C4-2B (cell line): ENCODE data around the gene SMPD3.

Experiments
- CTCF ChIP-seq: fragments of 450-650 bp; conservative IDR thresholded peaks from 2 replicates; pipeline ENCODE4 v1.5.1; 2017; ENCODE audit warnings: mild to moderate bottlenecking
- ZFX ChIP-seq: fragments of 450-650 bp; IDR thresholded peaks from 2 replicates; pipeline ENCODE4 v1.6.1; 2017

GRCh38 chr16:68404736-68405345 is 43.5 kb downstream of the SMPD3 start:
- TF ChIP-seq CTCF = no peak
- TF ChIP-seq ZFX = no peak
